B cell (primary cell): ENCODE measurements around the gene DPP4. TPM values are rescaled to one million over a fixed set of nuclear protein-coding genes. Genes with fewer than 3 reads are reported as not detected.
"Not testable (repeated sequence)": the region's sequence is repeated elsewhere in the genome, so short reads cannot be mapped to it uniquely, and the experiment has no call there.

Source experiments
- ATAC-seq: fragments of 200-7000 bp; cut with Tn5 transposase; one replicate; pipeline ENCODE4 v1.10.0; 2021; ENCODE audit warnings: low read depth, mild to moderate bottlenecking, moderate number of reproducible peaks, moderate library complexity
- CTCF ChIA-PET: fragments of 350-600 bp; sonication (Branson Sonifier 250); formaldehyde crosslinking; loops from one replicate; lab custom pipeline; 2021; ENCODE audit warnings: antibody characterized with exemption, inconsistent platforms; lab: Charles Lee
- POLR2A ChIA-PET: fragments of 350-600 bp; sonication (Branson Sonifier 250); formaldehyde crosslinking; loops from one replicate; lab custom pipeline; 2021; ENCODE audit warnings: antibody characterized with exemption; lab: Charles Lee
- DNase-seq: peaks from one replicate; pipeline ENCODE4 v3.0.0; 2013
- H2AFZ ChIP-seq: 2 replicates; pipeline ENCODE4 v1.6.1; 2012; ENCODE audit warnings: mild to moderate bottlenecking, low read depth, low read length; ENCODE audit not compliant: insufficient read depth, poor library complexity, severe bottlenecking
- H3K27ac ChIP-seq, 2 donors: 1 replicate in 1 of 2; 2 replicates in 1 of 2; pipeline ENCODE4 v1.5.1; 2012 to 2013; ENCODE audit warnings: low read length in 2 of 2, mild to moderate bottlenecking in 2 of 2, moderate library complexity in 1 of 2
- H3K27me3 ChIP-seq, 4 experiments: fragments of 200-600 bp in 1 of 4; sonication (generic) in 1 of 4; replicated peaks in 1 of 4; 1 replicate in 2 of 4; 2 replicates in 2 of 4; pipeline versions ENCODE4 v1.6.1 to v1.7.0; 2013 to 2016; ENCODE audit warnings: low read length in 3 of 4, mild to moderate bottlenecking in 2 of 4, mixed read lengths in 1 of 4, moderate library complexity in 1 of 4; ENCODE audit not compliant: insufficient read depth in 4 of 4, control insufficient read depth in 3 of 4; ENCODE audit errors: control extremely low read depth in 1 of 4
- H3K36me3 ChIP-seq, 2 experiments: replicated peaks in 1 of 2; 1 replicate in 1 of 2; 2 replicates in 1 of 2; pipeline versions ENCODE4 v1.6.1 to v1.7.1; 2013; ENCODE audit warnings: low read length in 1 of 2; ENCODE audit not compliant: insufficient read depth in 2 of 2, control insufficient read depth in 1 of 2; ENCODE audit errors: control extremely low read depth in 1 of 2, extremely low read depth in 1 of 2
- H3K4me1 ChIP-seq, 2 donors: fragments of 200-600 bp in 1 of 2; sonication (generic) in 1 of 2; 1 replicate in 1 of 2; 2 replicates in 1 of 2; pipeline versions ENCODE4 v1.5.1 to v1.6.1; 2013 to 2017; ENCODE audit warnings: low read length in 2 of 2; ENCODE audit not compliant: control insufficient read depth in 2 of 2, insufficient read depth in 2 of 2
- H3K4me2 ChIP-seq: replicated peaks from 2 replicates; pipeline ENCODE3; 2012; ENCODE audit warnings: mild to moderate bottlenecking, low read depth, low read length; ENCODE audit not compliant: poor library complexity, severe bottlenecking
- H3K4me3 ChIP-seq, 5 experiments: fragments of 200-600 bp in 1 of 5; sonication (generic) in 1 of 5; 1 replicate in 3 of 5; 2 replicates in 2 of 5; pipeline versions ENCODE4 v1.5.1 to v1.7.0; 2011 to 2016; ENCODE audit warnings: low read length in 4 of 5, mild to moderate bottlenecking in 4 of 5, low read depth in 2 of 5, control low read depth in 1 of 5, moderate library complexity in 1 of 5; ENCODE audit not compliant: insufficient read depth in 1 of 5; ENCODE audit errors: control extremely low read depth in 1 of 5, extremely low read depth in 1 of 5
- H3K79me2 ChIP-seq: fragments of 200-600 bp; sonication (generic); one replicate; pipeline ENCODE4 v1.6.0; 2016; ENCODE audit warnings: low read length; ENCODE audit not compliant: control insufficient read depth, insufficient read depth
- H3K9ac ChIP-seq: fragments of 200-600 bp; sonication (generic); 2 replicates; pipeline ENCODE4 v1.6.1; 2017; ENCODE audit warnings: mild to moderate bottlenecking, low read length, moderate library complexity
- H3K9me3 ChIP-seq, 3 donors: one replicate each; pipeline versions ENCODE4 v1.6.1 to v1.7.1; 2013; ENCODE audit warnings: low read length in 2 of 3; ENCODE audit not compliant: control insufficient read depth in 2 of 3, insufficient read depth in 1 of 3; ENCODE audit errors: control extremely low read depth in 1 of 3
- H4K20me1 ChIP-seq: 2 replicates; pipeline ENCODE4 v1.6.0; 2012; ENCODE audit warnings: mild to moderate bottlenecking, low read length; ENCODE audit not compliant: insufficient read depth, control insufficient read depth, poor library complexity, severe bottlenecking
- H3K27ac Mint-ChIP-seq: one replicate; pipeline ENCODE4 v1.8.0; 2021; ENCODE audit warnings: mixed read lengths
- H3K27me3 Mint-ChIP-seq: one replicate; pipeline ENCODE4 v1.8.0; 2021; ENCODE audit warnings: mixed read lengths
- H3K4me1 Mint-ChIP-seq: one replicate; pipeline ENCODE4 v1.8.0; 2021; ENCODE audit warnings: mixed read lengths
- H3K4me3 Mint-ChIP-seq: one replicate; pipeline ENCODE4 v1.8.0; 2021; ENCODE audit warnings: mixed read lengths
- H3K9me3 Mint-ChIP-seq: one replicate; pipeline ENCODE4 v1.8.0; 2022; ENCODE audit warnings: mixed read lengths; ENCODE audit not compliant: insufficient read depth
- EZH2 ChIP-seq: IDR thresholded peaks from 2 replicates; pipeline ENCODE4 v1.6.1; 2012; ENCODE audit warnings: borderline replicate concordance, low read depth, mild to moderate bottlenecking, moderate library complexity, low read length; ENCODE audit not compliant: insufficient read depth, poor library complexity, severe bottlenecking
- WGBS: methylation state at CpG from one replicate; pipeline ENCODE4 v1.1.5; 2013; ENCODE audit warnings: missing lambda C conversion rate; ENCODE audit not compliant: insufficient coverage; 5-methylcytosine and 5-hydroxymethylcytosine counted together
- intact Hi-C: fragments of 100-400 bp; cut with micrococcal nuclease; formaldehyde crosslinking; loops from one replicate; pipeline ENCODE4 v1.10.0; 2022
- polyA plus RNA-seq: library from polyadenylated mRNA; depleted of rRNA; stranded (reverse); fragments of >200 nt; gene quantifications from 2 replicates; pipeline ENCODE4 v1.2.3, GENCODE V29; 2012
- total RNA-seq, 2 donors: library from RNA; stranded (reverse); fragments of 120-200 nt in 1 of 2; gene quantifications; 1 replicate in 1 of 2; 2 replicates in 1 of 2; pipeline versions ENCODE4 v1.2.3 to v1.2.4, GENCODE V29; 2013 to 2022
- TF ChIP-seq, protein P1 (sequence below): fragments of 200-600 bp; IDR thresholded peaks from one replicate; pipeline ENCODE4 v1.8.0; 2022; ENCODE audit warnings: antibody characterized with exemption, mild to moderate bottlenecking

DPP4 gene
- total and polyA plus RNA-seq, 2 donors (not counting 1 experiment from before 2014, with no cell fraction given): 0.18 to 1.2 TPM

DNA sequence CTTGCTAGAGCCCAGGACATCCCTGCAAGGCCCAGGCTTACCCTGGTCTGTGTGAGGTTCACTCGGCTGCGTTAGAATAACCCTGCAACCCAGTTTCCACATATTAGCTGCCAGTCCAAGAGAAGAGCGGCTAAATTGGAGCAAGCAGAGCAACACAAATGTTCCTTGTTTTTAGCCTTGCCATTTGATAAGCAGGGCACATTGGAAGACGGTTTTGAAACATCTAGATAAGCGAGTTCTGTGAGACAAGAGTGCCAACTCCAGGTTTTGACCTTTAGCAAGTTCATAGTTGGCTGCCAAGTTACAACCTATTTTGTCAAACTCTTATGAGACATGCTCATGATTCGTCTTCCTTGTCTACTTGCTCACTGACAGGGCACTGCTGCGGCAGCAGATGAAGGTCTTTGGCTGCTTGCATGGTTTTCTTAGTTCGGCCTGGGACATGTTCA lies 23.5 kb downstream of the DPP4 start:
- no peak overlapping the region for H3K4me3 Mint-ChIP-seq
- Histone ChIP-seq H2AFZ (no peak overlapping the region), H3K9me3 (no peaks in the 10 kb centered on the region), H3K36me3 (no peaks in the 10 kb centered on the region), H3K4me2 (no peak overlapping the region), H3K27ac (no peak overlapping the region), H3K4me1 (no peaks in the 10 kb centered on the region), H3K79me2 (no peaks in the 10 kb centered on the region), H3K27me3 (no peaks in the 10 kb centered on the region), H3K4me3 (no peak overlapping the region), H3K9ac (no peak overlapping the region), H4K20me1 (no peaks in the 10 kb centered on the region)
- no peak for DNase-seq
- TF ChIP-seq, protein P1, sequence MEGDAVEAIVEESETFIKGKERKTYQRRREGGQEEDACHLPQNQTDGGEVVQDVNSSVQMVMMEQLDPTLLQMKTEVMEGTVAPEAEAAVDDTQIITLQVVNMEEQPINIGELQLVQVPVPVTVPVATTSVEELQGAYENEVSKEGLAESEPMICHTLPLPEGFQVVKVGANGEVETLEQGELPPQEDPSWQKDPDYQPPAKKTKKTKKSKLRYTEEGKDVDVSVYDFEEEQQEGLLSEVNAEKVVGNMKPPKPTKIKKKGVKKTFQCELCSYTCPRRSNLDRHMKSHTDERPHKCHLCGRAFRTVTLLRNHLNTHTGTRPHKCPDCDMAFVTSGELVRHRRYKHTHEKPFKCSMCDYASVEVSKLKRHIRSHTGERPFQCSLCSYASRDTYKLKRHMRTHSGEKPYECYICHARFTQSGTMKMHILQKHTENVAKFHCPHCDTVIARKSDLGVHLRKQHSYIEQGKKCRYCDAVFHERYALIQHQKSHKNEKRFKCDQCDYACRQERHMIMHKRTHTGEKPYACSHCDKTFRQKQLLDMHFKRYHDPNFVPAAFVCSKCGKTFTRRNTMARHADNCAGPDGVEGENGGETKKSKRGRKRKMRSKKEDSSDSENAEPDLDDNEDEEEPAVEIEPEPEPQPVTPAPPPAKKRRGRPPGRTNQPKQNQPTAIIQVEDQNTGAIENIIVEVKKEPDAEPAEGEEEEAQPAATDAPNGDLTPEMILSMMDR: no peak
- TF ChIP-seq EZH2: no peak
- WGBS: 92% methylated on average over 7 of the region's 8 CpGs
- ATAC-seq: no peak
- CTCF ChIA-PET: no interaction called here
- H3K27me3 Mint-ChIP-seq: no peaks in the 10 kb centered on the region
- H3K27ac Mint-ChIP-seq: no peak overlapping the region
- intact Hi-C loops: no loop called here
- no peaks in the 10 kb centered on the region for H3K4me1 Mint-ChIP-seq
- POLR2A ChIA-PET: no interaction called here
- H3K9me3 Mint-ChIP-seq: no peaks in the 10 kb centered on the region

DNA sequence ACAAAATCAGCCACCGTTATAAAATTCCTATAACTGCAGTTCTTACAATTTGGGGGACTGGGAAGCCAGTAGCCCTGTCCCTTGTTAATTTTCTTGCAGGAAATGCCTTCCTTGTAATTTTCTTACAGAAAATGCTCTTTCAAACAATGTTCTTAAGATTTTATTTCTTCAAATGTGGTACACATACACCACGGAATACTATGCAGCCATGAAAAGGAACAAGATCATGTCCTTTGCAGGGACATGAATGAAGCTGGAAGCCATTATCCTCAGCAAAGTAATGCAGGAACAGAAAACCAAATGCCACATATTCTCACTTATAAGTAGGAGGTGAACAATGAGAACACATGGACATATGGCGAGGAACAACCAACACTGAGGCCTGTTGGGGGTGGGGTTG lies 24.9 kb downstream of the DPP4 start:
- H4K20me1 ChIP-seq, H3K27me3 Mint-ChIP-seq, H3K9me3 Mint-ChIP-seq, H3K4me1 Mint-ChIP-seq, H3K27ac ChIP-seq, intact Hi-C loops, POLR2A ChIA-PET, H3K4me3 Mint-ChIP-seq, H3K36me3 ChIP-seq, H3K4me3 ChIP-seq, H3K27ac Mint-ChIP-seq, DNase-seq, H3K79me2 ChIP-seq, H3K4me2 ChIP-seq, H3K27me3 ChIP-seq, H2AFZ ChIP-seq, H3K9ac ChIP-seq, H3K9me3 ChIP-seq, CTCF ChIA-PET, ATAC-seq, H3K4me1 ChIP-seq: not testable (repeated sequence)
- WGBS: 100% methylated on average over 1 of the region's 3 CpGs
